ENCODE measurements around the gene CNTNAP5.

Gene CNTNAP5

GRCh38 chr2:124520953-124521352 lies 495.9 kb downstream of the CNTNAP5 start:
- H2AK5ac ChIP-seq (ENCODE audit: low read length) = no peak overlapping the region
- WGBS (ENCODE audit: extremely low coverage, insufficient coverage, low lambda C conversion rate) = no CpG with 5 or more reads among the region's 2 CpGs
- no peak overlapping the region for H3K4me3 ChIP-seq (ENCODE audit: low read length)
- H3K4me1 ChIP-seq (ENCODE audit: control insufficient read depth, low read depth, low read length) = no peaks in the 10 kb centered on the region
- no peak overlapping the region for H2BK120ac ChIP-seq (ENCODE audit: low read depth, low read length)
- H3K23ac ChIP-seq (ENCODE audit: low read length) = no peak overlapping the region
- no peaks in the 10 kb centered on the region for H3K79me1 ChIP-seq (ENCODE audit: low read length)
- no peaks in the 10 kb centered on the region for H3K27me3 ChIP-seq (ENCODE audit: insufficient read depth, low read length, poor library complexity)
- no peak overlapping the region for H4K8ac ChIP-seq (ENCODE audit: low read depth, low read length)
- H3K18ac ChIP-seq (ENCODE audit: low read length) = no peak overlapping the region
- no peak overlapping the region for H3K56ac ChIP-seq (ENCODE audit: low read length)
- no peaks in the 10 kb centered on the region for H3K36me3 ChIP-seq (ENCODE audit: control insufficient read depth, insufficient read depth, low read length)
- DNase-seq = no peak
- H4K5ac ChIP-seq (ENCODE audit: low read length) = no peak overlapping the region
- H3K27ac ChIP-seq (ENCODE audit: low read depth, low read length) = no peak overlapping the region
- H2BK15ac ChIP-seq (replicated peaks; ENCODE audit: low read depth) = no peak overlapping the region
- H3K4ac ChIP-seq (ENCODE audit: low read depth, low read length) = no peak overlapping the region
- H3K4me2 ChIP-seq (ENCODE audit: low read length) = no peak overlapping the region
- no peak overlapping the region for H2BK5ac ChIP-seq (ENCODE audit: low read length)
- no peaks in the 10 kb centered on the region for H3K79me2 ChIP-seq (ENCODE audit: control insufficient read depth, insufficient read depth, low read length)
- no peak overlapping the region for H3K9ac ChIP-seq (ENCODE audit: low read length)

GRCh38 chr2:124523096-124523495 lies 498.0 kb downstream of the CNTNAP5 start:
- Histone ChIP-seq H2BK15ac (replicated peaks; ENCODE audit: low read depth) (no peak overlapping the region), H3K4me3 (ENCODE audit: low read length) (no peak overlapping the region), H3K4ac (ENCODE audit: low read depth, low read length) (no peak overlapping the region), H2BK5ac (ENCODE audit: low read length) (no peak overlapping the region), H3K4me1 (ENCODE audit: control insufficient read depth, low read depth, low read length) (no peaks in the 10 kb centered on the region), H4K8ac (ENCODE audit: low read depth, low read length) (no peak overlapping the region), H3K27me3 (ENCODE audit: insufficient read depth, low read length, poor library complexity) (no peaks in the 10 kb centered on the region), H3K56ac (ENCODE audit: low read length) (no peak overlapping the region), H3K18ac (ENCODE audit: low read length) (no peak overlapping the region), H3K4me2 (ENCODE audit: low read length) (no peak overlapping the region), H3K23ac (ENCODE audit: low read length) (no peak overlapping the region), H3K27ac (ENCODE audit: low read depth, low read length) (no peak overlapping the region), H4K5ac (ENCODE audit: low read length) (no peak overlapping the region), H3K79me2 (ENCODE audit: control insufficient read depth, insufficient read depth, low read length) (no peaks in the 10 kb centered on the region), H2BK120ac (ENCODE audit: low read depth, low read length) (no peak overlapping the region), H3K36me3 (ENCODE audit: control insufficient read depth, insufficient read depth, low read length) (no peaks in the 10 kb centered on the region), H3K79me1 (ENCODE audit: low read length) (no peaks in the 10 kb centered on the region), H3K9ac (ENCODE audit: low read length) (no peak overlapping the region), H2AK5ac (ENCODE audit: low read length) (no peak overlapping the region)
- DNase-seq = no peak
- no CpG with 5 or more reads among the region's 3 CpGs for WGBS (ENCODE audit: extremely low coverage, insufficient coverage, low lambda C conversion rate)

GRCh38 chr2:124524155-124524915 lies 499.2 kb downstream of the CNTNAP5 start:
- WGBS (ENCODE audit: extremely low coverage, insufficient coverage, low lambda C conversion rate) = no CpG with 5 or more reads among the region's 7 CpGs
- H3K4me3 ChIP-seq (ENCODE audit: low read length) = no peak overlapping the region
- no peak overlapping the region for H3K18ac ChIP-seq (ENCODE audit: low read length)
- H4K8ac ChIP-seq (ENCODE audit: low read depth, low read length) = no peak overlapping the region
- H3K23ac ChIP-seq (ENCODE audit: low read length) = no peak overlapping the region
- H2AK5ac ChIP-seq (ENCODE audit: low read length) = no peak overlapping the region
- no peak overlapping the region for H2BK15ac ChIP-seq (replicated peaks; ENCODE audit: low read depth)
- no peaks in the 10 kb centered on the region for H3K79me1 ChIP-seq (ENCODE audit: low read length)
- no peak overlapping the region for H3K4ac ChIP-seq (ENCODE audit: low read depth, low read length)
- H2BK5ac ChIP-seq (ENCODE audit: low read length) = no peak overlapping the region
- no peak overlapping the region for H3K56ac ChIP-seq (ENCODE audit: low read length)
- no peak overlapping the region for H3K27ac ChIP-seq (ENCODE audit: low read depth, low read length)
- no peak overlapping the region for H3K9ac ChIP-seq (ENCODE audit: low read length)
- H3K4me1 ChIP-seq (ENCODE audit: control insufficient read depth, low read depth, low read length) = no peaks in the 10 kb centered on the region
- no peak overlapping the region for H2BK120ac ChIP-seq (ENCODE audit: low read depth, low read length)
- no peak overlapping the region for H4K5ac ChIP-seq (ENCODE audit: low read length)
- no peak overlapping the region for H3K4me2 ChIP-seq (ENCODE audit: low read length)
- H3K27me3 ChIP-seq (ENCODE audit: insufficient read depth, low read length, poor library complexity) = no peaks in the 10 kb centered on the region
- DNase-seq = no peak
- no peaks in the 10 kb centered on the region for H3K79me2 ChIP-seq (ENCODE audit: control insufficient read depth, insufficient read depth, low read length)
- H3K36me3 ChIP-seq (ENCODE audit: control insufficient read depth, insufficient read depth, low read length) = no peaks in the 10 kb centered on the region

GRCh38 chr2:124526221-124526620 lies 501.1 kb downstream of the CNTNAP5 start:
- Histone ChIP-seq H3K79me1 (ENCODE audit: low read length) (no peaks in the 10 kb centered on the region), H2BK5ac (ENCODE audit: low read length) (no peak overlapping the region), H4K8ac (ENCODE audit: low read depth, low read length) (no peak overlapping the region), H2BK120ac (ENCODE audit: low read depth, low read length) (no peak overlapping the region), H3K4me1 (ENCODE audit: control insufficient read depth, low read depth, low read length) (no peaks in the 10 kb centered on the region), H3K23ac (ENCODE audit: low read length) (no peak overlapping the region), H3K36me3 (ENCODE audit: control insufficient read depth, insufficient read depth, low read length) (no peaks in the 10 kb centered on the region), H3K79me2 (ENCODE audit: control insufficient read depth, insufficient read depth, low read length) (no peaks in the 10 kb centered on the region), H3K4me3 (ENCODE audit: low read length) (no peak overlapping the region), H3K56ac (ENCODE audit: low read length) (no peak overlapping the region), H2BK15ac (replicated peaks; ENCODE audit: low read depth) (no peak overlapping the region), H3K18ac (ENCODE audit: low read length) (no peak overlapping the region), H3K27ac (ENCODE audit: low read depth, low read length) (no peak overlapping the region), H3K4ac (ENCODE audit: low read depth, low read length) (no peak overlapping the region), H4K5ac (ENCODE audit: low read length) (no peak overlapping the region), H3K9ac (ENCODE audit: low read length) (no peak overlapping the region), H3K4me2 (ENCODE audit: low read length) (no peak overlapping the region), H3K27me3 (ENCODE audit: insufficient read depth, low read length, poor library complexity) (no peaks in the 10 kb centered on the region), H2AK5ac (ENCODE audit: low read length) (no peak overlapping the region)
- no CpG with 5 or more reads among the region's 4 CpGs for WGBS (ENCODE audit: extremely low coverage, insufficient coverage, low lambda C conversion rate)
- no peak for DNase-seq

GRCh38 chr2:124530203-124530602 lies 505.1 kb downstream of the CNTNAP5 start:
- Histone ChIP-seq H2BK5ac (ENCODE audit: low read length) (no peak overlapping the region), H3K23ac (ENCODE audit: low read length) (no peak overlapping the region), H3K4me3 (ENCODE audit: low read length) (no peak overlapping the region), H2AK5ac (ENCODE audit: low read length) (no peak overlapping the region), H2BK120ac (ENCODE audit: low read depth, low read length) (no peak overlapping the region), H3K4ac (ENCODE audit: low read depth, low read length) (no peak overlapping the region), H3K27me3 (ENCODE audit: insufficient read depth, low read length, poor library complexity) (no peaks in the 10 kb centered on the region), H4K8ac (ENCODE audit: low read depth, low read length) (no peak overlapping the region), H3K27ac (ENCODE audit: low read depth, low read length) (no peak overlapping the region), H3K56ac (ENCODE audit: low read length) (no peak overlapping the region), H3K79me2 (ENCODE audit: control insufficient read depth, insufficient read depth, low read length) (no peaks in the 10 kb centered on the region), H3K79me1 (ENCODE audit: low read length) (no peaks in the 10 kb centered on the region), H3K4me2 (ENCODE audit: low read length) (no peak overlapping the region), H3K9ac (ENCODE audit: low read length) (no peak overlapping the region), H3K36me3 (ENCODE audit: control insufficient read depth, insufficient read depth, low read length) (no peaks in the 10 kb centered on the region), H4K5ac (ENCODE audit: low read length) (no peak overlapping the region), H3K18ac (ENCODE audit: low read length) (no peak overlapping the region), H3K4me1 (ENCODE audit: control insufficient read depth, low read depth, low read length) (no peaks in the 10 kb centered on the region), H2BK15ac (replicated peaks; ENCODE audit: low read depth) (no peak overlapping the region)
- no CpG with 5 or more reads among the region's 4 CpGs for WGBS (ENCODE audit: extremely low coverage, insufficient coverage, low lambda C conversion rate)
- DNase-seq = peak; percentile 14
